ENCODE measurements around the gene GBX1.

DNA sequence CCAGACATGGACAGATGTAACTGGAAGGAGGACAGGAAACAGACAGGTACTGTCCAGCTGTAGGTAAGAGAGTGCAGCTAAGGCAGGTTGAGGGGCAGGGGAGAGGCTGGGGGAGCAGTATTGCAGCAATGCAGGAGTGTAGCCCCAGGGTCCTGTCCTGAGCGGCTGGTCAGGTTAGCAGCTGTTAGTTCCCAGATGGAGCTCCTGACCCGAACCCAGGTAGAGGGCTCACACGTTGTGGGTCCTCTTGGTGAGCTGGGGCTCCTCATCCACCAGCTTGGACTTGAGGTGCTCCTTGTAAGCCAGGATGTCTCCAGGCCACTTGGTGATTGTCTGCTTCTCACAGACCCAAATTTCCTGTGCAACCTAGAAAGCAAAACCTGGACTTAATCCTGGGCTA is 46.3 kb upstream of the GBX1 start:
- no peak for TF ChIP-seq CTCF (IDR thresholded peaks at IDR 0.05)
- no peak for TF ChIP-seq EZH2 (IDR thresholded peaks at IDR 0.05)
- no peak for TF ChIP-seq EZH2phosphoT487 (IDR thresholded peaks at IDR 0.05)

All from neural progenitor cell (in vitro differentiated cells).